DND-41 (cell line): Measurements from ENCODE around the gene SYNE3.
A peak's percentile ranks its signal among the peaks of the same experiment; 100 is the strongest.

Source experiments
- ATAC-seq: fragments of 200-7000 bp; cut with Tn5 transposase; 3 replicates; pipeline ENCODE4 v1.9.1; 2021; ENCODE audit warnings: low read depth; ENCODE audit not compliant: insufficient read depth
- DNase-seq: peaks from one replicate; pipeline ENCODE4 v3.0.0-alpha.2; 2020
- H2AFZ ChIP-seq: 2 replicates; pipeline ENCODE4 v1.6.0; 2012; ENCODE audit warnings: low read depth, low read length
- H3K27ac ChIP-seq: 2 replicates; pipeline ENCODE4 v1.5.1; 2012; ENCODE audit warnings: low read length, inconsistent platforms
- H3K27me3 ChIP-seq: fragments of 200-600 bp; sonication (generic); 2 replicates; pipeline ENCODE4 v1.6.0; 2012; ENCODE audit warnings: low read length, mild to moderate bottlenecking, inconsistent platforms; ENCODE audit not compliant: insufficient read depth, poor library complexity
- H3K36me3 ChIP-seq: 2 replicates; pipeline ENCODE4 v1.5.1; 2012; ENCODE audit warnings: low read length, inconsistent platforms; ENCODE audit not compliant: insufficient read depth
- H3K4me1 ChIP-seq: 2 replicates; pipeline ENCODE4 v1.5.1; 2012; ENCODE audit warnings: mild to moderate bottlenecking, low read length; ENCODE audit not compliant: insufficient read depth
- H3K4me2 ChIP-seq: 2 replicates; pipeline ENCODE4 v1.6.0; 2012; ENCODE audit warnings: mild to moderate bottlenecking, moderate library complexity, low read length, inconsistent platforms; ENCODE audit not compliant: insufficient read depth
- H3K4me3 ChIP-seq, 2 experiments: fragments of 200-600 bp in 1 of 2; shearing (Covaris generic) in 1 of 2; 2 replicates each; pipeline ENCODE4 v1.5.1; 2012 to 2016; ENCODE audit warnings: inconsistent platforms in 2 of 2, low read length in 2 of 2, mild to moderate bottlenecking in 2 of 2, low read depth in 1 of 2, moderate library complexity in 1 of 2
- H3K79me2 ChIP-seq: 2 replicates; pipeline ENCODE4 v1.6.0; 2012; ENCODE audit warnings: low read length, inconsistent platforms; ENCODE audit not compliant: insufficient read depth
- H3K9ac ChIP-seq: 2 replicates; pipeline ENCODE4 v1.6.0; 2012; ENCODE audit warnings: low read depth, mild to moderate bottlenecking, inconsistent platforms, low read length, moderate library complexity
- H3K9me3 ChIP-seq: 2 replicates; pipeline ENCODE4 v1.5.1; 2012; ENCODE audit warnings: low read length, moderate library complexity, mild to moderate bottlenecking, inconsistent platforms; ENCODE audit not compliant: insufficient read depth, severe bottlenecking
- H4K20me1 ChIP-seq: 2 replicates; pipeline ENCODE4 v1.6.0; 2012; ENCODE audit warnings: low read length; ENCODE audit not compliant: insufficient read depth
- EZH2 ChIP-seq: IDR thresholded peaks from 3 replicates; pipeline ENCODE4 v1.6.1; 2012; ENCODE audit warnings: borderline replicate concordance, low read depth, mild to moderate bottlenecking, moderate library complexity, low read length, inconsistent platforms; ENCODE audit not compliant: severe bottlenecking
- TF ChIP-seq, protein P1 (sequence below): IDR thresholded peaks from 2 replicates; pipeline ENCODE4 v1.5.1; 2012; ENCODE audit warnings: borderline replicate concordance, low read length, moderate library complexity, mild to moderate bottlenecking; ENCODE audit not compliant: poor library complexity, severe bottlenecking; ENCODE audit errors: extremely low read depth

SYNE3 gene

DNA sequence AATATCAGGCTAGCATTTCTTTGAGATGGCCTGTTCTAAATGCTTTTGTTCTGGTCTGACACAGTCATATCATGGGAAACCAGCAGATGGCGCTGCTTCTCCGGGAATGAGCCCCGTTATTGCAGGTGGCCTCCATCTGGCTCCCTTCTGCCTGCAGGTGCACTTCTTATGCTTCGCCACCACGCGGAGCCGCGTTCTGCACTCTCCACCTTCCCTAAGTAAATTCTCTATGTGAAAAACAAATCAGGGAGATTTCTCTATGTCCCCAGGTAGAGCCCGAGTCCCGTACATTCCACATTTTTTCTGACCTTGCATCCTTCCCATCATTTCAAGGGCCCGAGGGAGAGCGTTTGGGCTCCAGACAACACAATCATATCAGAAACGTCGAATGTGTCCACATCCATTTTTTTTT lies 44.6 kb upstream of the SYNE3 start:
- Histone ChIP-seq H3K4me1 (no peaks in the 10 kb centered on the region), H4K20me1 (no peaks in the 10 kb centered on the region), H2AFZ (no peak overlapping the region), H3K9ac (no peak overlapping the region), H3K4me3 (no peak overlapping the region), H3K27me3 (no peaks in the 10 kb centered on the region), H3K9me3 (no peaks in the 10 kb centered on the region), H3K4me2 (no peak overlapping the region), H3K79me2 (no peaks in the 10 kb centered on the region), H3K36me3 (no peaks in the 10 kb centered on the region), H3K27ac (no peak overlapping the region)
- ATAC-seq = peak; percentile 99
- DNase-seq = peak; percentile 86
- TF ChIP-seq, protein P1, sequence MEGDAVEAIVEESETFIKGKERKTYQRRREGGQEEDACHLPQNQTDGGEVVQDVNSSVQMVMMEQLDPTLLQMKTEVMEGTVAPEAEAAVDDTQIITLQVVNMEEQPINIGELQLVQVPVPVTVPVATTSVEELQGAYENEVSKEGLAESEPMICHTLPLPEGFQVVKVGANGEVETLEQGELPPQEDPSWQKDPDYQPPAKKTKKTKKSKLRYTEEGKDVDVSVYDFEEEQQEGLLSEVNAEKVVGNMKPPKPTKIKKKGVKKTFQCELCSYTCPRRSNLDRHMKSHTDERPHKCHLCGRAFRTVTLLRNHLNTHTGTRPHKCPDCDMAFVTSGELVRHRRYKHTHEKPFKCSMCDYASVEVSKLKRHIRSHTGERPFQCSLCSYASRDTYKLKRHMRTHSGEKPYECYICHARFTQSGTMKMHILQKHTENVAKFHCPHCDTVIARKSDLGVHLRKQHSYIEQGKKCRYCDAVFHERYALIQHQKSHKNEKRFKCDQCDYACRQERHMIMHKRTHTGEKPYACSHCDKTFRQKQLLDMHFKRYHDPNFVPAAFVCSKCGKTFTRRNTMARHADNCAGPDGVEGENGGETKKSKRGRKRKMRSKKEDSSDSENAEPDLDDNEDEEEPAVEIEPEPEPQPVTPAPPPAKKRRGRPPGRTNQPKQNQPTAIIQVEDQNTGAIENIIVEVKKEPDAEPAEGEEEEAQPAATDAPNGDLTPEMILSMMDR = peak; percentile 94
- no peak for TF ChIP-seq EZH2

DNA sequence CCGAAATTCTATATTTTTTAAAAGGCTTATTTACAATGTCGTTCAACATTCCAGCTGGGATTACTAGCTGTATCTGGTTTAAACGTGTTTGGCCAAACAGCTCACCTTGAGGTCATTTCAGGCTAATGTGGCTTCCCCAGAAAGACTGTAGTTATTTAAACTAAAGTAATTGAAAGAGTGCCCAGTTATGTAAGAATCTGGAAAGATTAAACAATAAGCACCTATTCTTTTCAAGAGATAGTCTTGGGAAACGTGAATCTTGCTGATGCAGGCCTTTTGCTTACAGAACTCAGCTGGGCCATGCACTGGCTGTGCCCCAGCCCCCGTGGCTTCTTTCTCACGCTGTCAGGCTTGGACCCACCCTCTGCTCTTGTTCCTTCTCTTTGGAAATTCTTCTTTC lies 42.8 kb upstream of the SYNE3 start:
- no peak overlapping the region for H3K4me3 ChIP-seq
- ATAC-seq (no peak), DNase-seq (no peak)
- H3K9me3 ChIP-seq = no peaks in the 10 kb centered on the region
- TF ChIP-seq, protein P1 = no peak
- no peak for TF ChIP-seq EZH2
- no peak overlapping the region for H3K27ac ChIP-seq
- H4K20me1 ChIP-seq = no peaks in the 10 kb centered on the region
- H3K9ac ChIP-seq = no peak overlapping the region
- H3K27me3 ChIP-seq = no peaks in the 10 kb centered on the region
- H3K36me3 ChIP-seq = no peaks in the 10 kb centered on the region
- no peak overlapping the region for H3K4me2 ChIP-seq
- no peak overlapping the region for H2AFZ ChIP-seq
- H3K4me1 ChIP-seq = no peaks in the 10 kb centered on the region
- H3K79me2 ChIP-seq = no peaks in the 10 kb centered on the region

DNA sequence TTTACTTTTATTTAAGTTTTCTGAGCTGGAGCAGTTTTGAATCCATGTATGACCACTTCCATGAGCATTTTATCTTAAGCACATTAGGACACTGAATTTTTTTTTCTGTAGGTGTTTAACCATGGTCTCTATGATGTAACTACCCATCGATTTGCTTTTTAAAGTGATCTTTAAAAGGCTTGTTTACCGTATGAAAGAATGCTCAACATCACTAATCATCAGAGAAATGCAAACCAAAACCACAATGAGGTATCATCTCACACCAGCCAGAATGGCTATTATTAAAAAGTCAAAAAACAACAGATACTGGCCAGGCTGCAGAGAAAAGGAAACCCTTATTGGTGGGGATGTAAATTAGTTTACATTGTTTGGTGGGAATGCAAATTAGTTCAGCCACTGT lies 41.4 kb upstream of the SYNE3 start:
- Histone ChIP-seq H3K27ac (no peak overlapping the region), H3K4me2 (no peak overlapping the region), H3K27me3 (no peaks in the 10 kb centered on the region), H4K20me1 (peaks cover under 1% of the 10 kb centered on the region; the same call in 1 of the 2 replicates), H3K4me1 (no peaks in the 10 kb centered on the region), H3K9ac (no peak overlapping the region), H3K9me3 (no peaks in the 10 kb centered on the region), H3K4me3 (no peak overlapping the region), H3K79me2 (no peaks in the 10 kb centered on the region), H2AFZ (no peak overlapping the region), H3K36me3 (no peaks in the 10 kb centered on the region)
- TF ChIP-seq, protein P1 = no peak
- TF ChIP-seq EZH2 = no peak
- DNase-seq = no peak
- no peak for ATAC-seq

DNA sequence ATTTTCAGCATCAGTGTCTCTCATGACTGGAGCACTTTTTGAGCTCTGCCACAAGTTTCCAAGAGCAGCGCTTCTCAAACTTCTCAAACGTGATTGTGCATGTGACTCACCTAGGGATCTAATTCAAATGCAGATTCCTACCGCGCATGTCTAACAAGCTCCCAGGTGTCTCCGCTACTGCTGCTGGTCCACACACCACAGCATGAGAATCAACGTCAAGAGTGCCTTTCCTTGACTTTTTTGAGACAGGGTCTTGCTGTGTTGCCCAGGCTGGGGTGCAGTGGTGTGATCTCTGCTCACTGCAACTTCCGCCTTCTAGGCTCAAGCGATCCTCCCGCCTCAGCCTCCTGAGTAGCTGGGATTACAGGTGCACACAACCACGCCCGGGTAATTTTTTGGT lies 40.8 kb upstream of the SYNE3 start:
- ATAC-seq (no peak), DNase-seq (no peak)
- H3K9ac ChIP-seq = no peak overlapping the region
- H3K79me2 ChIP-seq = no peaks in the 10 kb centered on the region
- H3K27me3 ChIP-seq = no peaks in the 10 kb centered on the region
- no peak overlapping the region for H3K4me2 ChIP-seq
- TF ChIP-seq, protein P1 = no peak
- no peak for TF ChIP-seq EZH2
- H3K4me3 ChIP-seq = no peak overlapping the region
- peaks cover 3% of the 10 kb centered on the region; the same call in 1 of the 2 replicates for H4K20me1 ChIP-seq
- H3K36me3 ChIP-seq = no peaks in the 10 kb centered on the region
- no peak overlapping the region for H3K27ac ChIP-seq
- no peaks in the 10 kb centered on the region for H3K4me1 ChIP-seq
- H3K9me3 ChIP-seq = no peaks in the 10 kb centered on the region
- no peak overlapping the region for H2AFZ ChIP-seq
